Gastroesophageal sphincter (tissue), 4 donors: Measurements from ENCODE around the gene MIA3. TPM values are rescaled to one million over a fixed set of nuclear protein-coding genes. Genes with fewer than 3 reads are reported as not detected.

ENCODE experiments used
- ATAC-seq: fragments of 150-250 bp; one replicate; pipeline ENCODE4 v1.9.1; 2016; ENCODE audit warnings: mild to moderate bottlenecking, moderate library complexity
- H3K27ac ChIP-seq, 4 donors: fragments of 200-600 bp; sonication (generic) in 3 of 4; 1 replicate in 3 of 4; 2 replicates in 1 of 4; pipeline ENCODE4 v1.5.1; 2016 to 2019
- H3K27me3 ChIP-seq: fragments of 200-600 bp; sonication (generic); one replicate; pipeline ENCODE4 v1.5.1; 2019
- H3K36me3 ChIP-seq, 2 donors: fragments of 200-600 bp; sonication (generic); one replicate each; pipeline ENCODE4 v1.5.1; 2019; ENCODE audit warnings: control low read depth in 1 of 2
- H3K4me1 ChIP-seq, 3 donors: fragments of 200-600 bp; sonication (generic); 1 replicate in 2 of 3; 2 replicates in 1 of 3; pipeline ENCODE4 v1.5.1; 2016 to 2019; ENCODE audit warnings: control low read depth in 2 of 3
- H3K4me3 ChIP-seq, 2 donors: fragments of 200-600 bp; sonication (generic); one replicate each; pipeline ENCODE4 v1.5.1; 2019; ENCODE audit warnings: mild to moderate bottlenecking in 1 of 2, moderate library complexity in 1 of 2
- H3K9me3 ChIP-seq, 3 donors: fragments of 200-600 bp; sonication (generic); one replicate each; pipeline ENCODE4 v1.5.1; 2017 to 2019; ENCODE audit warnings: control low read depth in 2 of 3
- EP300 ChIP-seq: sonication (generic); formaldehyde crosslinking; IDR thresholded peaks from one replicate; pipeline ENCODE4 v1.6.1; 2017; ENCODE audit warnings: antibody characterized with exemption, mild to moderate bottlenecking
- POLR2A ChIP-seq, 2 donors: fragments of 450-650 bp; IDR thresholded peaks; one replicate each; pipeline ENCODE4 v1.6.1; 2017; ENCODE audit warnings: antibody characterized with exemption in 2 of 2, mild to moderate bottlenecking in 2 of 2, moderate library complexity in 1 of 2
- POLR2AphosphoS5 ChIP-seq: sonication (generic); formaldehyde crosslinking; IDR thresholded peaks from one replicate; pipeline ENCODE4 v1.6.1; 2017; ENCODE audit warnings: antibody characterized with exemption
- WGBS, 2 donors: methylation state at CpG; one replicate each; pipeline ENCODE4 v1.1.5; 2018; ENCODE audit warnings: low coverage in 1 of 2; 5-methylcytosine and 5-hydroxymethylcytosine counted together
- total RNA-seq, 4 donors: library from RNA; depleted of rRNA; stranded (reverse); fragments of >200 nt; gene quantifications; one replicate each; pipeline ENCODE4 v1.1.0, GENCODE V29; 2016
- TF ChIP-seq, protein P1 (sequence below), 4 experiments: fragments of 200-600 bp in 2 of 4; fragments of 450-650 bp in 2 of 4; sonication (generic) in 1 of 4; IDR thresholded peaks; one replicate each; pipeline ENCODE4 v1.5.1; 2017 to 2019; ENCODE audit warnings: antibody characterized with exemption in 4 of 4, mild to moderate bottlenecking in 2 of 4, moderate library complexity in 2 of 4

MIA3 gene
- total RNA-seq, 4 donors from 2014 or later, result 39.4 to 71.0 (median 48.4) TPM

DNA sequence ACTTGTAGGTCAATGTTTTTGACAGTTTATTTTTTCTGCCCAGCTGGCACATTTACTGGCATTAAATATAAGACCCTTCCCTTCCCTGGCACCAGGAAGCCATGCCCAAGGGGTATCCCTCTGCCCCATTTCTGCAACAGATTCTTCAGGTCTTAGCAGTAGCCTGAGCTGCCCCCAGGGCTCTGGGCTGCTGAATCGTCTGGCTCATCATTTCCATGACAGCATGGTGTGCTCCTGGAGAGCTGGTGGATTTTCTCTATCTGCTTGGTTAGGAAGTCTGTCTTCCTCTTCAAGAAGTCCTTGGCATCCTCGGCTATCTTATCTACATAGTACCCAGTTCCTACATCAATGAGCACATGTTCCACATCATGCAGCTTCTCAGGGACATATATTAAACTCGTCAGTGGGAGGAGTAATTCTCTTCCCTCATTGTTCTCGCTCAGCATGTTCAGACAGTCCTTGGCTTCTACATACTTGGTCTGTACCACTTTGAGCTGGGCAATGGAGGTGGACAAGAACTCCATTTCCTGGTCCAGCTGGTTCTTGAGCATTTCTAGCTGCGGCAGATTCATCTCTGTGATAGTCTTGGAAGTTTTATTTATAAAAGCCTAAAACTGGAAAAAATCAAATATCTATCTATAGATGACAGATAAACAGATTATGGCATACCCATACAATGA is 23.5 kb downstream of the MIA3 start:
- Histone ChIP-seq H3K4me3 (no peak overlapping the region), H3K27ac (no peak overlapping the region), H3K9me3 (no peaks in the 10 kb centered on the region), H3K36me3 (peaks cover 0 to 30% of the 10 kb centered on the region in 2 donors), H3K27me3 (no peaks in the 10 kb centered on the region), H3K4me1 (peaks cover 0 to 18% (median 5%) of the 10 kb centered on the region in 3 donors)
- WGBS, 2 donors, result 75 to 79% methylated on average over 3 to 5 of the region's 5 CpGs
- TF ChIP-seq, protein P1, sequence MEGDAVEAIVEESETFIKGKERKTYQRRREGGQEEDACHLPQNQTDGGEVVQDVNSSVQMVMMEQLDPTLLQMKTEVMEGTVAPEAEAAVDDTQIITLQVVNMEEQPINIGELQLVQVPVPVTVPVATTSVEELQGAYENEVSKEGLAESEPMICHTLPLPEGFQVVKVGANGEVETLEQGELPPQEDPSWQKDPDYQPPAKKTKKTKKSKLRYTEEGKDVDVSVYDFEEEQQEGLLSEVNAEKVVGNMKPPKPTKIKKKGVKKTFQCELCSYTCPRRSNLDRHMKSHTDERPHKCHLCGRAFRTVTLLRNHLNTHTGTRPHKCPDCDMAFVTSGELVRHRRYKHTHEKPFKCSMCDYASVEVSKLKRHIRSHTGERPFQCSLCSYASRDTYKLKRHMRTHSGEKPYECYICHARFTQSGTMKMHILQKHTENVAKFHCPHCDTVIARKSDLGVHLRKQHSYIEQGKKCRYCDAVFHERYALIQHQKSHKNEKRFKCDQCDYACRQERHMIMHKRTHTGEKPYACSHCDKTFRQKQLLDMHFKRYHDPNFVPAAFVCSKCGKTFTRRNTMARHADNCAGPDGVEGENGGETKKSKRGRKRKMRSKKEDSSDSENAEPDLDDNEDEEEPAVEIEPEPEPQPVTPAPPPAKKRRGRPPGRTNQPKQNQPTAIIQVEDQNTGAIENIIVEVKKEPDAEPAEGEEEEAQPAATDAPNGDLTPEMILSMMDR (IDR thresholded peaks at IDR 0.05), result no peak
- TF ChIP-seq POLR2A (IDR thresholded peaks at IDR 0.05), result no peak
- no peak for TF ChIP-seq EP300
- no peak for TF ChIP-seq POLR2AphosphoS5
- no peak for ATAC-seq

DNA sequence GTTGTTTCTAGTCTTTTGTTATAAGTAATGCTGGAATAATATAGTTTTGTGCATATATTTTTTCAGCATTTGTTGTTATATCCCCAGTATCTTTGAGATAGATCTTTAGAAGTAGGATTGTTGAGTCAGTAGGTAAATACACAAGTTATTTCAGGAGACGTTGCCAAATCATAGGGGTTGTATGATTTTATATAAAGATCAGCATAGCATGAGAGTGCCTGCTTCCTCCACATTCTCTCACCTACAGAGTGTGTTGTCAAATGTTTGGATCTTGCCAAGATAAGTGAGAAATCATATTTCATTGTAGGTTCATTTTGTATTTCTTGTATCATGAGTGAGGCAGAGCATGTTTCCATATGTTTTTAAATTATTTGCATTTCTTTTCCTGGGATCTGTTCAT is 24.6 kb downstream of the MIA3 start:
- TF ChIP-seq EP300 (no peak), POLR2AphosphoS5 (no peak), POLR2A (IDR thresholded peaks at IDR 0.05) (no peak)
- TF ChIP-seq, protein P1 (IDR thresholded peaks at IDR 0.05), result no peak
- WGBS, 2 donors, result 73 to 94% methylated on average over 1 of the region's 1 CpG
- no peak for ATAC-seq

DNA sequence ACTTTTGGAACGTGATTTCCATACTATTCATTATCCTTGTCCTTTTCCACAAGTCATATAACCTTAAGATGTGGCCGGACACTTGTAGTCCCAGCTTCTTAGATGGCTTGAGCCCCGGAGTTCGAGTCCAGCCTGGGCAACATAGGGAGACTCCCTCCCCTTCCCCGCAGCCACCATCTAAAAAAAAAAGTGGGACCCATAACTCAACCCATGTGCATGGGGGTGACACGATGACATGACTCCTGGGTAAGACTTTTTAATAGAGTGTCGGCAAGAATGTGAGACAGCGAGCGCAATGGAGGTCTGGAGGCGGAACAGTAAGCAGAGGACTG is 25.7 kb downstream of the MIA3 start:
- peak overlapping the region; percentile 64 to 82 for H3K4me3 ChIP-seq
- H3K9me3 ChIP-seq, result no peaks in the 10 kb centered on the region
- peak overlapping the region; percentile 92 to 98 (median 94) for H3K27ac ChIP-seq
- WGBS, 2 donors, result 7% methylated on average over 9 of the region's 10 CpGs; no CpG with 5 or more reads in 1 of the 2 donors
- H3K4me1 ChIP-seq, result peaks cover 0 to 18% (median 5%) of the 10 kb centered on the region in 3 donors
- ATAC-seq, result no peak
- peaks cover 0 to 28% of the 10 kb centered on the region in 2 donors for H3K36me3 ChIP-seq
- TF ChIP-seq, protein P1 (IDR thresholded peaks at IDR 0.05), result no peak
- TF ChIP-seq POLR2A (IDR thresholded peaks at IDR 0.05) (no peak), EP300 (no peak), POLR2AphosphoS5 (no peak)
- no peaks in the 10 kb centered on the region for H3K27me3 ChIP-seq

More for the DNA sequence above, 24.6 kb downstream of the MIA3 start:
- Histone ChIP-seq H3K9me3 (no peaks in the 10 kb centered on the region), H3K4me1 (peaks cover 0 to 18% (median 5%) of the 10 kb centered on the region in 3 donors), H3K27me3 (no peaks in the 10 kb centered on the region), H3K4me3 (no peak overlapping the region), H3K27ac (no peak overlapping the region), H3K36me3 (peaks cover 0 to 30% of the 10 kb centered on the region in 2 donors)

DNA sequence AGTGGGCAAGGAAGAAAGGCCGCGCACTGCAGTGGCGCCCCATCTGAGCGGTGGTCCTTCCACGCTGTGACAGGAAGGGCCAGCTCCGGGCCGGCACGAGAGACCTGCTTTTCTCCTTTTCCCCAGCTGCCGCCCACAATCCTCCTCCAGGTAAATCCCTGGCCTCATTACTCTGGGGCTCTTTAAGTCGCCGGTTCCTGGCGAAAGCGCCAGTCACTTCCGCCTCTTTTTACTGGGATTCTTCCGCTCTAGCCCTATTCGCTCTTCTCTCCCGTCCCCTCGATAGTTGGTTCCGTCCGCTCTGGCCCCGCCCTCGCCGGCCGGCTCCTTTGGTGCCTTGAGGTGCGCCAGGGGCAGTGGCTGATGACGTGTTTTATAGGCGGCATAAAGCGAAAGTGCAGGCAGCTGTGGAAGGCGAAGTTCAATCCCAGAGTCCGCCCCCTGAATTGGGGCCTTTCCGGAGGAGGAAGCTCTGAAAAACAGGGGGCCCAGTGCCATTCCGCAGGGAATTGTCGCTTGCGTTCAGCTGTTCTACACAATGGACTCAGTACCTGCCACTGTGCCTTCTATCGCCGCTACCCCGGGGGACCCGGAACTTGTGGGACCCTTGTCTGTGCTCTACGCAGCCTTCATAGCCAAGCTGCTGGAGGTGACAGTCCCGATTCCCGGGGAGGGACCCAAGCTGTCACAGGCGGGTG is 26.2 kb downstream of the MIA3 start:
- Histone ChIP-seq H3K27me3 (no peaks in the 10 kb centered on the region), H3K4me3 (peak overlapping the region; percentile 64 to 82), H3K4me1 (peaks cover 0 to 18% (median 5%) of the 10 kb centered on the region in 3 donors), H3K9me3 (no peaks in the 10 kb centered on the region), H3K27ac (peak overlapping the region; percentile 92 to 98 (median 94)), H3K36me3 (peaks cover 0 to 27% of the 10 kb centered on the region in 2 donors)
- ATAC-seq, result peak; percentile 100
- WGBS, 2 donors, result 0 to 2% methylated on average over 6 to 16 of the region's 42 CpGs
- TF ChIP-seq, protein P1 (IDR thresholded peaks at IDR 0.05), result peak in 2 of 4 experiments; percentile 5 to 15
- TF ChIP-seq POLR2AphosphoS5 (peak; percentile 90), POLR2A (IDR thresholded peaks at IDR 0.05) (peak; percentile 50 to 71), EP300 (no peak)
